HG02852 (cell line): ENCODE results near the gene DIAPH3.

Source experiments
- ATAC-seq: cut with Tn5 transposase; IDR thresholded peaks from one replicate; pipeline ENCODE4 v1.9.1; 2021; ENCODE audit warnings: mild to moderate bottlenecking, moderate library complexity; ENCODE audit not compliant: unreplicated experiment

DIAPH3 gene

DNA sequence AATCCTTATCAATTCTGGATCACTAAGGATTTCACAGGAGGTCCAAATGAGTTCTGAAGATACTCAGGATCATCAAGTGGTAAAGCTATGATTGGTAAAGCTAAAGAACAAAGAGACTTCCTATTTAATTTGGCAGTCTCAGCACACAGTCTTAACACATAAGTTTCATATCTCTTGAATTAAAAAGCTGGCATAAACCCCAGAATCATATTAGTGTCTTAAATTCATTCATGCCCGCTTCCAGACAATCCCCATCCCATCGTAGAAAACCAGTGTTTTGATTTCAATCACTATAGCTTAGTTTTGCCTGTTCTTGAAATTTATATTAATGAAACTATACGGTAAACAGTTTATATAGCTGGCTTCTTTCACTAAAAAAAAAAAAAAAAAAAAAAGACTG lies 278.7 kb downstream of the DIAPH3 start:
- no peak for ATAC-seq

DNA sequence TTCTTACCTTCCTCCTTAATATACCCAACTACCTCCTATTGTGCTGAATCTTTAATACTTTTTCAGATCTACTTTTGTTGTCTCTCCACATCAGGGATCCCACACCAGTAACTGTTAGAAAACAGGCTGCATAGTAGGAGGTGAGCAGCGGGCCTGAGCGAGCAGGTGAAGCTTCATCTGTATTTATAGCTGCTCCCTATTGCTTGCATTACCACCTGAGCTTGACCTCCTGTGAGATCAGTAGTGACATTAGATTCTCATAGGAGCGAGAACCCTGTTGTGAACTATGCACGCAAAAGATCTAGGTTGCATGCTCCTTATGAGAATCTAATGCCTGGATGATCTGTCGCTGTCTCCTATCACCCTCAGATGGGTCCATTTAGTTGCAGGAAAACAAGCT lies 279.8 kb downstream of the DIAPH3 start:
- no peak for ATAC-seq

DNA sequence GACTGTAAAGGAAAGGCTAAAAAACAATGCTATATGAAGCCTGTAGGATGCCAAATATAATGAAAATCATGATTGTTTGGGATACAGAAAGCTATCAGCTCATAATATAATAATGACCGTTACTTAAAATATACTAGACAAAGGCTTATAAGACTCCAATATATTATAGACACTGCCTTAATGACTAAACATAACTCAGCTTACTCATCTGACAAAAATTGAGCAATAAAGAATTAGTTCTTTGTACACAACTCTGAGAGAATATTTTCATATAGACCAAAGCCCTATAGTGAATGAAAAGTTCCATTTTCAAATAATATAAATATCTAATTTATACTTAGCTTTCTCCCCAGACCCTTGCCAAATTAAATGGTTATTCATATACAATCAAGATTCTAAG lies 283.3 kb downstream of the DIAPH3 start:
- ATAC-seq = no peak

DNA sequence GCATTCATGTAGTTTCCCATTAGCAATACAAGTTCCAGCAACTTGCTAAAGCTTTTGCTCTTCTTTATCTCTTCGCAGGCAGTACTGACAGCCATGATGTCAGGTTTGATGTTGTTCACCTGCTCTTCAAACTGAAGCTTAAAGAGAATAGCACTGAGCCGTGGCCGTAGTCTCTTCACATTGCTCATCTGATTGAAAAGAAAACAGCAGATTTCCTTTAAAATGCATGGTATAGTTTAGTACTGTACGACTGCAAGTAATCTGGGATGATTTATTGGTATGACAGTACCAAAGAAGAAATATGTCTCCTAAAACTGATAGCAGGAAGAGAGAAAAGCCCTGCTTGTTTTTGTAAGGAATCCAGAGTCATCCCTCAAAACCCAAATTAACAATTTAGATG lies 284.4 kb downstream of the DIAPH3 start:
- ATAC-seq = no peak

DNA sequence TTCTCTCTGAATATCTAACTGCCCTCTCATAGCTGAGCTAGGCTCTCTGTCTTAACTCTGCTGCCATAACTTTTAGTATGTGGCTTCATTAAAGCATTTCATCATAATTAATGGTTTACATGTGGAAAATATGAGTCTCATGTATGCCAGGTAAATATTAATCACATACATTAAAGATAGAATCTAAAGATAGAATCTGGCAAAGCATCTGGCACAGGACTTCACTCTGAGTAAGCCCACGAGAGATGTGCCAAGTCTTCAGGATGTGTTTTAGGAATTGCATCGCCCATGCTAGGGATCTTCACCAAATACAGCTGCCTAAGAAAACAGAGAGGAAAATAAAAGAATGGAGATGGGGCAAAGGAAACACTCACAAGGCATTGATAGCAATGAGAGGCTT lies 285.8 kb downstream of the DIAPH3 start:
- ATAC-seq = no peak

DNA sequence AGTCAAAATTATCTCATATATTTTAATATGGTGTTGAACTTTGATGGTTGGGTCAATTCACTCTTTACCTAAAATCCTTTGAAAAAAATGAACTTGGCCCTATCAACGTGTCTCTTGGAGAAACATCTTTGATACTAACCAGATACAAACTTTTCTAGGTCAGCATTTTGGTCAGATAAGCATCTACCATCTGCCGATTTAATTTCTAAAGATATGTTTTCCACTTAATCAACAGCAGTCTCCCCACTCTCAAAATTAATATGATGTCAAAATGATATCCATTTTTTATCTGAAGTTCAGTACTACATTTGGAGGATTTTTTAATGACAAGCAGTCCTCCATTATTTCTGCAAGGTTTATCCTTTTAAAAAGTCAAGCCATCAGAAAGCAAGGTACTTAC lies 288.8 kb downstream of the DIAPH3 start:
- ATAC-seq = no peak

DNA sequence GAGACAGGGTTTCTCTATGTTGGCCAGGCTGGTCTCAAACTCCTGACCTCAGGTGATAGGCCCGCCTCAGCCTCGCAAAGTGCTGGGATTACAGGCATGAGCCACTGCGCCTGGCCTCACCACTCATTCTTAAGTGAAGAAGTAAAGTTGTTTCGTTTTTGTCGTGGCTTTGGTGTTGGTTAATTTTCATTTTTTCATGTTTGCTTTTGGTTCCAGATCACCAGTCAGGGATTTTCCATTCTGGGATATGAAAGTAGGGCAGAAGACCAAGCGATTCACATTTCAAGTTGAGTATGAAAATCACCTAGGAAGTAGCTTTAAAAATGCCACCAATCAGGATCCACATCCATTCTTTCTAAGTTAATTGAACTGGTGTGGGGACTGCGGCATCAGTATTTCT lies 289.9 kb downstream of the DIAPH3 start:
- no peak for ATAC-seq

DNA sequence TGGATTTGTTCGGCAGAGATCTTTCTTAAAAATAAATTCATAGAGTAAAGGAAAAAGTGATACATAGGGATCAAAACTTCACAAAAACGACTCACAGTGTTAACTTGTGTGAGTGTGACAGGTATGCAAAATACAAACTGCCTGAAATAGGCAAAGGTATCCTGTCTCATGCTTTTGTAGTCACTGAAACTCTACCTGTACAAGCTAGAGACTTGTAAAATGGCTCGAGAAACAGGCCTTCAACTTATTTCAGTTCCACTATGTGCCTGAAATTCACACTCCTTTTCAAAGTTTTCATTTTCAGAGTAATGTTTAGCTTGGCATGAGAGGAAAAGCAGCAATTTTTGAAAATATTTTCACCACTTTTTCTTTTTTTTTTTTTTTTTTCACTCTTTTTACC lies 290.4 kb downstream of the DIAPH3 start:
- no peak for ATAC-seq

DNA sequence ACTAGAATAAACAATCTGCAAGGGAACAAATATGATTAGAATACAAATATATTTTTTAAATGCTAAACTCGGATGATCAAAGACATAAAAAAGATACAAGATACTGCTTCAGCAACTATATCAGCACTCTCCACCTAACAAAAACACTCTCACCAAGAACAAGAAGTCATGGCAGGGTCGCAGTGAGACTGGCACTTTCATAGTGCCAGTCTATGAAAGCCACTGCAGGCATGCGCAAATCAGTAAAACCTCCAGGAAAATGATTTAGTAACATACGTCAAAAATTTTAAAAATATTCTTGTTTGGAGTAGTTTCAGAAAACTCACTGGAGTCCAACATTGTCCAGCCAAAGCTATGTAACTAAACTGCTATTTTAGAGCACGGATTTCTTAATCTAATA lies 295.9 kb downstream of the DIAPH3 start:
- no peak for ATAC-seq

DNA sequence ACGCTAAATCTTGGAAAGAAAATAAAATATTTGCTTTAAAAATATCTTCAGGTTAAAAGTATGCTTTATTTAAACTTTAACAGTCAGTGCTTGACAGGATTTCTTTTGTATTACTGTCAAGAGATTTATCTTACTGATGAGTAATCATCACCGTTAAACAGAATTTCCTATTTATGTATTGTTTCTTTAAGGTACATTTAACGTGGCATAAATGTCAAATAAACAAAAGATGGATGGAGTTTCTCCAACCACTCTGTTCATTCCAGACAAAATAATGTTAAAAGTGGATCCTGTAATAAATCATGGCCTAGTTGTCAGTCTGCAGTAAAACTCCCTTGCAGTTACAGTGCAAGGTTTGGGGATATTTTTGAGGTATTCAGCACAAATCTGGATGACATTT lies 298.3 kb downstream of the DIAPH3 start:
- ATAC-seq = no peak

DNA sequence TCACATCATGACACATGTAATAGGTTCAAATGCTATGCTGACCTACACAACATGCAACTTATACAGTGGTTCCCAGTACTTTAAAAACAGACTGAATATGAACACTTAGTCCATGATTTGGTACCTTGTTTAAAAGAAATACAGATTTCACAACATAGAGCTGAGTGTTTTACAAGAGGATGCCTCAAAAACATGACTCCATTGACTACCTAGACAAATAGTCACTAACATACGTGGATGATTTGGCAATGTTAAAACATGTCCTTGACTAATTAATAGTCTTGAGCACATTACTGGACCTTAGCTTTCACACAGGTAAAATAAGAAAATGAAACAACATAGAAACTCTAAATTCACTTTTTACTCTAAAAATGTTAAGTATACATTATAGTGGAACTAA lies 300.1 kb downstream of the DIAPH3 start:
- no peak for ATAC-seq

DNA sequence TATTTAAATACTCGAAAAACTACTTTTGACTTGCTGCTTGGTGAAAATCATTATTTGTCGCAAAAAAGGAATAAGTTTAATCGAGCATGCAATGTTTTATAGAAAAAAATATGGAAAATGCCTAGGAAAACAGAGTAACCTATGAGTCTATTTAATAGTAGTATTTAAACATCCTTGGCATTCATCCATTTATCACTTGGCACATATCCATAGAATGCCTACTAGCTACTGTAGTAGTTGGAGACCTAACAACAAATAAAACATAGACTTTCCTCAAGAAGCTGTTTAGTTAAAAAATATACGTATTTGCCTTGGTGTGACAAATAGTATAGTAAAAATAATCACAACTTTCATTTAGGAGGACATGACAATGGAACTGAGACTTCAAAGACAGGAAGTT lies 302.1 kb downstream of the DIAPH3 start:
- ATAC-seq = no peak

DNA sequence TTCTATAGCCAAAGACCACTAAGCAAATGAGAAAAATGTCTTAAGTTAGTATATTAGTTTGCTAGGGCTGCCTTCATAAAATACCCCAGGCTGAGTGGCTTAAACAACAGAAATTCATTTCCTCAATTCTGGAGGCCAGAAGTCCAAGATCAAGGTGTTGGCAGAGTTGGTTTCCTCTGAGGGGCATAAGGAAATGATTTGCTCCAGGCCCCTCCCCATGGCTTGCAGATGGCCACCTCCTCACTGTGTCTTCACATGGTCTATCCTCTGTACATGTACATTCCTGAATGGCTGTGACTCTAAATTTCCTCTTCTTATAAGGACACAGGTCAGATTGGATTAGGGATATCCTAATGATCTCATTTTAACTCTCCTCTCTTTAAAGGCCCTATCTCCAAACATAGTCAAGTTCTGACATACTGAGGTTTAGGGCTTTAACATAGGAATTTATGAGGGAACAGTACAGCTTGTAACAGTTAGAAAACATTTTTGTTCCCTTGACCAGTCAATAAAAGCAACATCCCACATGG lies 307.4 kb downstream of the DIAPH3 start:
- ATAC-seq = no peak

DNA sequence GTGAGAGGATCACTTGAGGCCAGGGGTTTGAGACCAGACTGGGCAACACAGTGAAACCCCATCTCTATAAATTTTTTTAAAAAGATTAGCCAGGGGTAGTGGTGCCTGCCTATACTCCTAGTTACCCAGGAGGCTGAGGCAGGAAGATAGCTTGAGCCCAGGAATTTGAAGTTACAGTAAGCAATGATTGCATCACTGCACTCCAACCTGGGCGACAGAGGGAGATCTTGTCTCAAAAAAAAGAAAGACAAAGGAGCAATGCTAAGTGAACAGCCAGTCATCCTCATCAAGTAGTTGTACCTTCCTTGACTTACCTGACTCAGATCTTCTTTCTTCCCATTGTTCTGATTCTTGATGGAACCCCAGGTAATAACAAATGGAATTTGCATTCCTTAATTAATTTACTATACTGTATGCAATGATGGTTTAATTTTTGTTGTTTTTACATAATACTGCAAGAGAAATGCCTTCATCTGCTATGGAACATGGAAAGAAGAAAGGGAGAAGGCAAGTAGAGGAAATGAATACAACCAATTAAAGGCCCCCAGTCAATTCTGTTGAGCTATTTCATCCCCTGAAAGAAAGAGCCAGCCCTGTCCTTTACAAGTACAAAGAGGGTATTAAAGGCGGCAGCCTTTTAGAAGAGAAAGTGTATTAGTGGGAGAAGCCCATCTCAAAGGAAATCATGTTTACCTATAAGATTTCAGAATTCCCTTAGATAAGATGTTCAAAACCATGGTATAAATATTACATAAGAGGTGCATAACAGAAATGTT lies 316.7 kb downstream of the DIAPH3 start:
- no peak for ATAC-seq

DNA sequence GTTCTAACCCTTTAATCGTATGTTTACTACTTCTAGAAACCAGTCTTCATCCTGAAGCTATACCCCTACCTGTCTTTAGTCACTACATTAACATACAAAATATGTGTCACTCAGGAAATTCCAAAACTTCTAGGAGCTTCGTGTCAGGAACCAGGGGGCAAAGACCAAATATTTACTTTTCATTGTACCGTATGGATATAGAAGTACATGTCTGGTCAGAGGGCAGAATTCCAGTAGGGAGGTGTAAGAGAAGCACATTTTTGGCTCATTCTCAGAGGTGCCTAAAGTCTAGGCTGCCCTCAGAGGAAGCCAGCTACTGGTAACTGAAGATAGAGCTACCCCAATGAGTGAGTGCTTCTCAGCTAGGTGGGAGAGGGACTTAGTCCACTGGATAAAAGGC lies 320.7 kb downstream of the DIAPH3 start:
- no peak for ATAC-seq

DNA sequence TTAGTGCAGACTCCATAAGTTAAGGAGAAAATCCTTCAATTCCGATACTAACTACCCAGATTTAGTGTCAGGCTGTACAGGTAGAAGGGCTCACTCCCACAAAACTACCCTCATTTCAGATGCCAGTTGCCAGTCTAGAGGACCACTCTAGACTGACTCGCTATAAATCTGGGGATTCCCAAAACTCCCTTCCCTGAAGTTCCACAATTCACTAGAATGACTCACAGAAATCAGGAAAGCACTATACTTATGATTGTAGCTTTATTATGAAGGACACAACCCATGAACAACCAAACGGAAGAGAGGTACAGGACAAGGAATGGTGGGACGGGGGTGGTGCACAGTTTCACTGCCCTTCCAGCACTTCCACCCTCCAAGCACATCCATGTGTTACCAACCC lies 321.2 kb downstream of the DIAPH3 start:
- ATAC-seq = no peak

DNA sequence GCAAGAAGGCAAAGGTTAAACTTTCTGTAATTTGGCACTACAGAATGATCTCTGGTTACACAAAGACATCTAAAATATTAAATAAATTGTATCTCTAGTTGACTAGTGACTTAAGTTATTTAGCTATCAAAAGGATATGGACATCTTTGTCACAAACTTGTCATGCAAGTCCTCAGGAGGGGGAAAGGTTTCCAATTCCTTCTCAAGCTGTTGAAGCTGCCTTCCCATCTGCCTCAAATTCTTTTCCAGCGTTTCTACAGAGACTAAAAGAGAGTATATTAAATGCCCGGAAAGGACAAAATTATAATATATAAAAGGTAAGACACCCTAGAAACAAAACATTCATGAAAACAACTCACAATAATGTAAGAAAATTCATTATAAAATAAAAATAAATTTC lies 324.5 kb downstream of the DIAPH3 start:
- no peak for ATAC-seq

DNA sequence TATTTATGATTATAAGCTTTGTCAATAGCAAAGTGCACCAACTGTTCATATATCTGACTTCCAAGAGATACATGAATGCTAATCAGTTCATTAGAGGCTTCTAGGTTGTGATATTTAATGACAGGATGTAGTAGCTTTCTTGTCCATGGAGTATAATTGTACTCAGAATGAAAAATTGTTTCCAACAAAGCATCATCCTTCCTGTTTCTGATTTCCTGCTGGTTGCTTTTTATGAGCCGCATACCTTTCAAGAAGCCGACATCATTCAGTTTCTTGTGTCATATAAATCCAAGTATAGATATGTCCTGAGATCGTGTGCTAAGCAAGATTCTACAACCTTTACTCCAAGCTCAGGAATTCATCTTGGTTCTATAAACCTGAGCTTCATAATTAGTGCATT lies 326.6 kb downstream of the DIAPH3 start:
- ATAC-seq = no peak

DNA sequence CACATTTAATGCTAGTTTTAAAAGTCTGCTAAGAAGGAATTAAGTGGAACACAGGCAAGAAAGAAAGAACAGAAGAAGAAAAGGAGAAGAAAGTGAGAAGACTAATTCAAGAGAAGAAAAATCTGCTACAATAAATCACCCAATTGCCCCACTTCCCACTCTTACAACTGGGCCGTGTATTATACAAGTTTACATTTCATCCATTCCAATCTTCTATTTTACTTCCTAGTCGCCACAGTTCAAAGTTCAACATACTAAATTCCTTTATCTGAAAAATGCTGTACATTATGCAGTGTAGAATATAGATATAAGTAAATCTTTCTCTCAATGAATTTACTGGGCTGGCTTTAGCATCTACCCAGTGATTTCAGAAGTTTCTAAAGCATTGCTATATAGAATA lies 328.2 kb downstream of the DIAPH3 start:
- no peak for ATAC-seq

DNA sequence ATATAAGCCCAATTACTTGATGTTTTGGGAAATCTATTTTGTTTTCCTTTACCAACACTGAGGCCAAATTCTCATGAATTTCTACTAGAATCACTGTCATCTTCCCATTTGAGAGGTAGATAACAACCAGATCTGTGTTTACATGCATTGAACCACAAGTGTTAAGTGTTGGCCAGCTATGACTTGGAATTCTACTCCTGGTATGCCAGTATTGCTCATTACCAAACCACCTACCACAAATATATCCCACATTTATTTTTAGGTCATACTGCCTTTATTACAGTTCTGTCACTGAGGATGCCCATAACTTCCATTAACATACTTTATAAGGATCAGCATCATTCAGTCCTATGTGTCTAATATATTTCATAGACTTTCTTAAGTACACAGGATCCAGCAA lies 328.9 kb downstream of the DIAPH3 start:
- ATAC-seq = no peak

DNA sequence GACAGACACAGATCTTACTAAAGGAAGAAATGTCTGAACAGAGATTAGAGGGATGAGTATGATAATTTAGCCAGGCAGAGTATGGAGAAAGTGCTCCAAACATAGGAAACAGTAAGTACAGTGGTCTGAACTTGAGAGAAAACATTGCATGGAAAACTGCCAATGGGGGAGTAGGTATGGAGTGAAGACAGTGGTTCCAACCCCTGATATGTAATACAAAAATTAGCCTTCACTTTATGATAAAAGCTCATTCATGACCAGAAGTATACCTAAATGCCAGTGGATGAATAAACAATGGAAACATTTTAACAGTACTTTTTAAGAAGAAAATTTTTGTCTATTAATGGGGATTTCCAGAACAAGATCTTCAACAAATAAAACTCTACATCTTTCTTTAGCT lies 334.0 kb downstream of the DIAPH3 start:
- no peak for ATAC-seq

DNA sequence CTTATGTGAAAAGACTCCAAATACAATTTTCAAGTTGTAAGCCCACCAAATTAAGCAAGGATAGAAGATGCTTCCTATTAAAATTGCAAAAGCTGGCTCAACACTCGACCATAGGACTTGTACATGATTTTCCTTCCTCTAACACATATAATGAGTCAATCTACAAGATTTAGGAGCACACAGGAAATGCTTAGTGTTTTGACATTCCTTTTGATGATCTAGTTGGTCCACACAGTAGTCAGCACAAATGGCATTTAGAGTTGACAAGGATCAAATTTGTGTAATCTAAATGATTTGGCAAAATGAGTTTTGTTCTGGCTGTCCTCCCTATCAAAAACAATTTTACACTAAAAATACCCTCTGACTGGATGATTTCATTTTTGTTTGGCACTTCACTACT lies 340.2 kb downstream of the DIAPH3 start:
- no peak for ATAC-seq

DNA sequence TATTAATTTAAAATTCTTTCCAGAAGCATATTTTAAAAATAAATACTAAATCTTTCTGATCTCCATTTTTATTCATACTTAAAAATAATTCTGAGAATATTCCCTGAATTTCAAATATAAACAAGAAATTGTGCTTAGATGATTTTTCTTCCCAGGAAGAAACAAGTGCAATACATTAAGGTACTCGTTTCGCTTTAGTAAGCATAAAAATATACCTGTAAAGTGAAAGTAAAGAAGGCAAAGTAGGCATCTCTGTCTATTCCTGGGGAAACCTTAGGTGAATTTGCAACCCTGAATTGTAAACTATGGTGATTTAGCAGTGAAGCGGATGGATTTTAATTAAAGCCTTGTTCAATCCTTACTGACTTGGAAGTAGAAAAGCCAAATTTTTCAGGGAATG lies 354.2 kb downstream of the DIAPH3 start:
- ATAC-seq = no peak
